DMS 273 (cell line): ENCODE results near the gene MAP7D1.
"Not testable (repeated sequence)": the region's sequence is repeated elsewhere in the genome, so short reads cannot be mapped to it uniquely, and the experiment has no call there.

ENCODE experiments used
- DNase-seq: peaks from one replicate; lab custom pipeline; 2025; ENCODE audit not compliant: unreplicated experiment; lab: John Stamatoyannopoulos, UW

MAP7D1 gene

DNA sequence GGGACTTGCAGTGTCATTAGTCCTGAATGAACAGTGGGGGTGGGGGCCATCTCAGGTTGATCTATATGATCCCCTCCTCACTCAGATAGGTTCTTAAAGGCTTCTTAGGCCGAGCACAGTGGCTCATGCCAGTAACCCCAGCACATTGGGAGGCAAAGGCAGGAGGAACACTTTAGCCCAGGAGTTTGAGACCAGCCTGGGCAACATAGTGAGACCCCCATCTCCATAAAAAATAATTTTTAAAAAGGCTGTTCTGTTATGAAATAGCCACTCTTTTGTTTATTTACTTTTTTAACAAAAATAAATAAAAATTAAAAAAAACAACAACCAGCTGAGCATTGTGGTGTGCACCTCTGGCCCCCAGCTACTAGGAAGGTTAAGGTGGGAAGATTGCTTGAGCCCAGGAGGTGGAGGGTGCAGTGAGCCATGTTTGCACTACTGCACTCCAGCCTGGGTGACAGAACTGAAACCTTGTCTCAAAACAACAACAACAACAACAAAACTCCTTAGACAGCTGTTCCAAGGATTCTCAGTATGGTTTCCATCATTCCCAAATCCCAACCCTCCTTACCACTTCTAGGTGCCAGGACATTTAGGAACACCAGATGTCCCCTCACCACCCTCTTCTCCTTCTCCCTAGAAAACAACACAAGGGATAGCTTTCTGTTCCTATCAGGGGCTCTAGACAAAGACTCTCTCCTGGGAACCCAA lies 4.7 kb upstream of the MAP7D1 start:
- DNase-seq = peak; percentile 65

DNA sequence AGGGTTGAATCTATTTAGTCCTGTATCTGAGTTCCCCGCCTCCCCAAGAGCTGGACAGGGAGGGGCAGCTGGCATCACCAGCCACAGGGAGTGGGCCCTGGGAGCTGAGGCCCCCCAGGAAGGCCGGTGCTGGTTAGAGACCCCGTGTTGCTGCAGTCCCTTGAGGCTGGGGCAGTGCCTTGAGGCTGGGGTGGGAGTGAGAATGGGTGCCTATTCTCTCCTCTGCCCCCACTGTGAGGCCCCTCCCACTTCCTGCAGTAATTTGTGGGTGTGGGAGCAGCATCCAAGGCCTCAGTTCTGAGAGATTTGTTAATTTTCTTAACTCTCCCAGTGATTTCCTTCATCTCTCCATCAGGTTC lies 4.1 kb upstream of the MAP7D1 start:
- DNase-seq = peak; percentile 62

DNA sequence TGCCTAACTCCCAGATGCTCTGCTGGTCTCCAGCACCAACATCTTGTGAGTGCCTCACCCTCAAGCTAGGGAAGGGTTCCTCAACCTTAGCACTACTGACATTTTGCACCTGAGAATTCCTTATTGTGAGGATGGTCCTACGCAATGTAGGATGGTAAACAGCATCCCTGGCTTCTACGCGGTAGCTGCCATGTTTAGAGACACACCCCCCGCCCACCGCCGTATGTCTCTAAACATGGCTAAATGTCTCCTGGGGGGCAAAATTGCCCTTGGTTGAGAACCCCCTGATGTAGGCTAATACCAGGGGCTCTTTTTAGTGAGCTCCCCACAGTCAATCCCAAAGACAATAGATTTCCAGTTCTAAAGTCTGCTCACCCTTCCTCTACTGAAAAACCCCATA lies 2.5 kb upstream of the MAP7D1 start:
- no peak for DNase-seq

DNA sequence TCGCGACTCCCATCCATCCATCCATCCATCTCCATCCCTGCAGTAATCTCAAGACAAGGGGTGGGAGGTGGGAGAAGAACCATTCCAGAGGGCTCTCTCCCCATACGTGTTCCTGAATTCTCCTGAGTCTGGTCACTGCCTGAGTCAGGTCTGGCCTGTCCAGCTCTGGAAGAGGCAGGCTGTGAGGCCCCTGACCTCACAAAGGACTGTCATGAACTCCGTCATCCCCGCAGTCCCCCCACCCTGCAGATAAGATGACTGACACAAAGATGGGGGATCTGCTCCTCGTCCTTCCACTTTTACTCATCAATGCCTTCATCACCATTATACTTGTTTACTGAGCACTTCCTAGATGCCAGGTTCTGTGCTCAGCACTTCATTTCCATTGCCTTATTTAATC lies 1.6 kb upstream of the MAP7D1 start:
- no peak for DNase-seq

DNA sequence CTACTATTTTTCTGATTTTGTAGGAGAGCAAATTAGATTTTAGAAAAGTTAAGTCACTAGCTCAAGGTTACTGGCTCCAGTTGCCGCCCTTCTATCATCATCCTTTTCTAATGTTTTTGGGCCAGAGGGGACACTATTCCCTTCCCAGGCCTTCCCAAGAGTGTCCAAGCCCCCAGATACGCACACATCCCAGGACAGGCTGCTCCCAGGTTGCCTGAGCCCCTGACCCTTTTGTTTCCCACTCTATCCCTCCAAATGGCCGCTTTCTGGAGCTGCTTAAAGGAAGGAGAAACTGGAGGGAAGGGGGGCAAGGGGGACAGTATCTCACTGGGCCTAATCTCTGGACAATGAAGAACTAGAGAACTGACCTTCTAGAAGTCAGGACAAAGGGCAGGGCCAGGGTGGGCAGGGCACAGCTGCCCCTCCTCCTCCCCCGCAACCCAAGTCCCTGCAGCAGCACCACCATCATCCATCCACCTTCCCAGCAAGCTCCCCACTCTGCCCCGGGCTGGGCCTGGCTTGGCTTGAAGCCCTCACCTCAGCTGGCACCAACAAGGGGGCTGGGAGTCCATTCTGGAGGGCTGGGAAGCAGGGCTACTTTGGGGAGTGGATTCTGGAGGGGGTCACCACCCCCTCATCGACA lies 1.1 kb upstream of the MAP7D1 start:
- DNase-seq = peak; percentile 79

DNA sequence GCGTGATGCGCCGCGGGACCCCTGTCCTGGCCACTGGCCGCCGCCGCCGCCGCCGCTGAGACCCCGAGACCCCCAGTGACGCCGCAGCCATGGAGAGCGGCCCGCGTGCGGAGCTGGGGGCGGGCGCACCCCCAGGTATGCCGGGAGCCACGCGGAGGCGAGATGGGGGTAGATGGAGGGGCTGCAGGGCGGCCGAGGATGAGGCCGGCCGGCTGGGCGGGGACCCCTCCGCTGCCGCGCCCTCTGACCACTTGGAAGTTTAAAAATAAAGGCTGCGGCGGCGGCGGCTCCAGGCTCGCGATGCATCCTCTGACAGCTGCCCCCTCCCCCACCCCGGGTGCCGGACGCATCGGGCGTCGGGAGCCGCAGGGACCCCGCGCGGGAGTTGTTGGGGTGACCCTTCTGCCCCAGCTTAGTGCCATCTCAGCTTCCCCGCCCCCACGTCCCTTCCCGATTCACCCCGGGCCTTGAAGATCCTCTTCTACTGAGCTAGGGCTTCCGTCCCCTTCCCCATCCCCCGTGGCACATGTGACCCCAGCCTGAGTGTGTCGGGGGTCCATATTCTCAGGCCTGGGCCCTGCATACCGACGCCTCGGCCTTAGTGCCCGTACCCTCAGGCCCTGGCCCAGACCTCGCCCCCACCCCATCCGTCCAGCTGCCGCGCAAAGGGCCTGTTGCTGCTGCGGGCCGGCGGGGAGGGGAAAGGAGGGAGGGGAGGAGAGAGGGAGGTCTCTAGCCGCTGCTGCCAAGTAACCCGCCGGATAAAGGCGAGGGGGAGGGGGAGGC lies 562 bp downstream of the MAP7D1 start:
- DNase-seq = peak; percentile 84

DNA sequence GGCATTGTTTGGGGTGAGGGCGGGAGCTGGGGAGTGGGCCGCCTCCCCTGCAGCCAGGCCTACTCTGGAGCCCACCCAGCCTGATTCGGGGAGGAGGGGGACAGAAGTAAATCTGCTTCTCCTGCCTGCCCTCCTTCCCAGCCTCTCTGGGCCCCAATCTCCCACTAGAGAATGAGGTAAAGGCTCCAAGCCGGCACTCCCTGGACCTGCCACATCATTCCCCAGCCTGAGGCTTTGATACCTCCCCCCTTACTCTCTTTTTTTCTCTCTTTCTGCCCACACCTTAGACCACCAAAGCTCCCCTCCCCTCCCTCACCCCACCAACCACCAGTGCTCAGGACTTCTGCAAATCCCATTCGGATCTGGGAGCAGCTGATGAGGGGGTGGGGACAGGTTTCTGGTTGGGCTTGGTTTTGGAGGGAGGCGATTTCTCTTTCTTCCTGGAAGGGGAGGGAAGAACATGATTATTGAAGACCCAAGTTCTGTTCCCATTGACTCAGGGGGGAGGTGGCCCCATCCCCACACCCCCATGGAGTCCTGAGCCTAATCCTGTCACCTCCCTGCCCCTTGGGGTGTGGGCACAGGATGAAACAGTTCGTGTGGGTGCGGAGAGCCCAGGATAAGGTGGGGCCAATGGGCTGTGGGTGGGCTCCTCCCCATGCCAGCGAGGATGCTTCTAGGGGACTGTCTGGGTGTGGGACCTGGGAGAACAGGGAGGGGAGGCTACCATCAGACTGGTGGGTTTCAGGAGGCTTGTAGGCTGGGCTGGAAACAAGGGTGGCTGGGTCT lies 1.3 kb downstream of the MAP7D1 start:
- peak; percentile 65 for DNase-seq

DNA sequence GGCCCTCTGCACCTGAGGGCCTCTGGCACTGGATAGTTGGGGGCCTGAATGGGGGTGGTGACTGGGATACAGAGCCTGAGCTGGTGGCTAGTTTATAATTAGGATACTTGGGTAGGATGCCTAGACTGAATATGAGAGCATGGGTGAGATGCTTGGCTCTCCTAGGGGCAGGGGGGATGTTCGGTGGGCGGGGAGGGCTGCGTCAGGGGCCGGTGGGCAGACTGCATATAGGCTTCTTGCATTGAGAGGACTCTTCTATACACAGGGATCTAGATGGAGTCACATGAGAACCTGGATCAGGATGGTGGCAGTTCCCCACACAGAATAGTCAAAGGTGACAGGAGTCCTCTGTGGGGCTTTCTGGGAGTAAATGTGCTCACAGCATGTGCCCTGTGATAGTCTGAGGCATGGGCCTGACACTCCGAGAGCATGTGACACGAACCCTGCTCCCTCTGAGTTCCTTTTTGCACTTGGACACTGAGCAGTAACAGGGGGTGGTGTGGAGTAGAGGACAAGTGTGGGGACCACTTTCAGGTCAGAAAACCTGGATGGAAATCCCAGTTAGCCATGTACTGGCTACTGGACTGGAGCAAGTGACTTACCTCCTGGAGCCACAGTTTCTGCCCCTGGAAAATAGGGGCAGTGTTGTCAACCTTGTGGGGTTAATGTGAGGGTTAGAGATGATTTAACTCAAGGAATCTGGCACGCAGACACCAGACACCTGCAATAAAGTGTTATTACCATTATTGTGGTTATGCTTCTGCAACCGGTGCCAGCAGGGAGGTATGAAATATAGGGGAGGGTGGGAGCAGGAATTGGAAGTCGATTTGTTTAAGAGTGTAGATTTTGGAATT lies 2.2 kb downstream of the MAP7D1 start:
- DNase-seq = no peak

DNA sequence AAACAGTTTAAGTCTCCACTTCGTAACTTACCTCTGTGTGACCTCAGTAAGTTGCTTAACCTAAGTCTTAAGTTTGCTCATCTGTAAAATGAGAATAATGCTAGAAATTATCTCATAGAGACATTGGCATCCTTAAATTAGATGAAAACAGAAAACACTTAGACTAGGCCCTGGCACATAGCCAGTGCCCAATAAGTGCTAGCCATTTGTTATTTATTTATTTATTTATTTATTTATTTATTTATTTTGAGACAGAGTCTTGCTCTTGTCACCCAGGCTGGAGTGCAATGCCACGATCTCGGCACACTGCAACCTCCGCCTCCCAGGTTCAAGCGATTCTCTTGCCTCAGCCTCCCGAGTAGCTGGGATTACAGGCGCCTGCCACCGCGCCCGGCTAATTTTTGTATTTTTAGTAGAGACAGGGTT lies 2.9 kb downstream of the MAP7D1 start:
- DNase-seq = not testable (repeated sequence)

DNA sequence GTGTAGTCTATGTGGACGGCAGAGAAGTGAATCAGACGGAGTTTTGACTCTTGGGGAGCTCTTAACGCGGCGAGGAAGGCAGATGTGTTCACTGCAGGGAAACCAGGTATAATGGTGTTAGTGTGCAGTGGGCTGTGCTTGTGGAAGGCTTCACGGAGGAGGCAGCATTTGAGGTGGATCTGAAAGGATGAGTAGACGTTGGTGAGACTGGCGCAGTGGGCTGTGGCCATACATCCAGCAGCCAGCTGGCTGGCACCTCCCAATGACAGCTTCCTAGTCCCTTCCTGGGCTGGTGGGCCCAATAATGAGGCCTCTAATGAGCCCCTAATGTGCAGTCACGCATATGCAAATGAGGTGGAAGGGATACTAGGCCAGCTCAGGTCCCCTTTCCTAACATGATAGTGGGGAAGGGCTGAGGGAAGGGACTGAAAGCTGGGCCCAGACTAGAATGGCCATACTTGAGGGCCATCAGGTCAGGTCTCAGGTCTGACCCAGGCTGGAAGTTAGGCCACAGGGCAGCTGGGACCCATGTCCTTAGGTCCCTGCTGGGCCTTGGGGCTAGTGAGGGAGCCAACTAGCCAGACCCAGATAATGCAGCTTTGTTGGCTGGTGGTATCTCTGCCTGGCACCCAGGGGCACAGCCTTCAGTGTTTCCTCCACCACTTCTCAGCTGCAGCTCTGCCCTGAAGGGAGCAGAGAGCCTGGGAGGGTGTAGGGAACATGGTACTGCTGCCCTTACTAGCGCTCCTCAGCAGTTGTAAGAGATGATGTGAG lies 3.8 kb downstream of the MAP7D1 start:
- no peak for DNase-seq

DNA sequence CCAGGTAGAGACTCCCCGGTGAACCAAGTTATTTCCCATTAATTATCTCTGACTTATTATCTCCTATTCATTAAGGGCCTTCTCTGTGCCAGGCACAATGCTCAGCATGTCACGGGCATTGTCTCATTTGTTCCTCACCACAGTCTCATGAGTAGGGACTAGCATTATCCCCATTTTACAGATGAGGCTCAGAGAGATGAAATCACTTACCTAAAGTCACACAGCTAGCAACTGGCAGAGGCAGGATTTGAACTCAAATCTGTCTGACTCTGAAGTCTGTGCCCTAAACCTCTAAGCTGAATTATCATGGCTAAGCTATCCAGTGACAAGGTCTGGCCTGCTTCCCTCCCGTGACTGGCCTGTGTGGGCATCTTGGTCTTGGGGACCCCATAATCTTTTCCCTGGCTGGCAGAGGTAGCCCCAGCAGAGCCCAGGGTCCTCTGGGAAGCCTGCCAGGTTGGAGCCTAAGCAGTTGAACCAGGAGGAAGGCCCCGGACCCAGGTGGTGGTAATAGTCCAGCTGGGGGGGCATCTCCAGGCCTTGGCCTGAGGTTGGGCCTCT lies 4.5 kb downstream of the MAP7D1 start:
- no peak for DNase-seq

DNA sequence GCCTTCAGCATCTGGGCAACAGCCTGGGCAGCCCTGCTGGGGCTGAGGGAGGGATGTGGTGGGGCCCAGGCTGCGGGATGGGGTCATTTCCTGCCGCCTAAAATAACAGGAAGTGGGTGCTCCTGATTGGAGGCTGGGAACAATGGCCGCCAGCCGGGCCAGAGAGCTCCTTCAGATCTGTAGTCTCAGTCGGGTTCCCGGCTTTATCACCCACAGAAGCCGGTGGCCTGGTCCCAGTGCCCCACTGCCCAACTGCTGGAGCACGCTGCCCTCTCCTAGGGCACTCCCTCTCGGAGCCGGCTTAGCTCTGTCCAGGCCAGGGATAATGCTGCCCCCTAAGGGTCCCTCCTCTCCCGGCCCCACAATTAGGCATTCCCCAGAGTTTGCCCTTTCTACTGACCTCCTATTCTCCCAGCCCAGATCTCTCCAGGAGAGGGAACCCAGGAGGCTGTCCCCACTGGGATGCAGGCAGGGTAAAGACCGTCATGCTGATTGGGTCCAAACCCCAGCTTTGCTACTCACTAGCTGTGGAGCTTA lies 5.1 kb downstream of the MAP7D1 start:
- DNase-seq = peak; percentile 46

DNA sequence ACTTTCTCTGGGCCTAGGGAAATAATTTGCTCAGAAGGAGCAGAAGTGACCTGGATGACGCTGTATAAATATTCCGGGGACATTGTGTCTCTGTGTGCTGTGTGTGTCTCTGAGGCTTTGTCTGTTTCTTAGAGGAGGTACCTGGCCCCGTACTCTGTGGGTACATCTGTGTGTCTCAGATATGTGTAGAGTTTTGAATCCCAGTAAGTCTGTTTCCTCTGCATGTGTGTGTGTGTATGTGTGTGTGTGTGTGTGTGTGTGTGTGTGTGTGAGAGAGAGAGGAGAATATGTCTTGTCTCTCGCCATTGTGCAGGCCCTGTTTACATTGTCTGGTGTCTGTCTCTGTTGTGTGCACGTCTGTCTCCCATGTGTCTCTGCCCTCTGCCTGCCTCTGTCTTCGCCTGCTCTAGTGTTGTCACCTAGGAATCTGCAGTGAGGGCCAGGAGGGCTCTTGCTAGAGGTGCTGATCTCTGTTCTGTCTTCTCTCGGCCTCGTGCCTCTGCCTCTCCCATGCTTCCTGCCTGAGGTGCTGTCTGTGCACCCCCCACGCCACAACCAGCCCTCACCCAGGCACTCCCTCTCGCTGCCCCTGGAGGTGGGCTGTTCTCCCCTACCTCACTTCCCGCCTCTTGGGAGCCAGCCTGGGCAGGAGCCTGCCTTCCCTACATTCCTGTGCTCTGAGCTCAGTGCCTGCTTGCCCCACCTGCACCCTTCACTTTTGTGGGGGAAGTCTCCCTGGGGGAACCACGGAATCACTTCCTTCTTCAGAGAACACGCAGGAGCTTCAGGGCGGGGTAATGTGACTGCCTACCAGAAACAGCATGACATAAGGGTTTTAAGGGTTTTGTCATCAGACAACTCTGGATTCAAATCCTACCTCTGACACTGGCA lies 5.9 kb downstream of the MAP7D1 start:
- DNase-seq = no peak

DNA sequence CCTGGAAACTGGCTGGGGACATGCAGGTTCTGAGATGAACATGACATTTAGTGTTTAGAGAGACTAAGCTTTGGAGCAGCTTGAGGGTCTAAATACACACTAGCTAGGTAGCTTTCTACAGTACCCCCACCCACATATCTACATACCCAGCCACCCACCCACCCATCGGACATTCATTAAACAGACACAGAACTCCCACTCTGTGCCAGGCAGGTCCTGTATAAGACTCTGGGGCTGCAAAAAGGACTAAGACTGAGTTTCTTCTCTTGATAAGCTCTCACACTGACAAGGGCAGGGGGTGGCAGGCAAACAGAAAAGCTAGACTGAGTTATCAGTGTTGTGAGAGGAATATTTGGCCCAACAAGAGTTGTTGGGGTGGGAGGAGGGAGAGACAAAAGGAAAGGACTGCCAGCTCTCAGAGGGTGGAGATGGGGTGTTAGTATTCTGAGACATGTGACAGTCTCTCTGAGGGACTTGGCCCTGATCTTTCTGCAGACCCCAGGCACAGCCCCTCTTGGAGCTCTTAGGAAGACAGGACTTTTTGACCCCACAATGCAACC lies 6.8 kb downstream of the MAP7D1 start:
- no peak for DNase-seq

DNA sequence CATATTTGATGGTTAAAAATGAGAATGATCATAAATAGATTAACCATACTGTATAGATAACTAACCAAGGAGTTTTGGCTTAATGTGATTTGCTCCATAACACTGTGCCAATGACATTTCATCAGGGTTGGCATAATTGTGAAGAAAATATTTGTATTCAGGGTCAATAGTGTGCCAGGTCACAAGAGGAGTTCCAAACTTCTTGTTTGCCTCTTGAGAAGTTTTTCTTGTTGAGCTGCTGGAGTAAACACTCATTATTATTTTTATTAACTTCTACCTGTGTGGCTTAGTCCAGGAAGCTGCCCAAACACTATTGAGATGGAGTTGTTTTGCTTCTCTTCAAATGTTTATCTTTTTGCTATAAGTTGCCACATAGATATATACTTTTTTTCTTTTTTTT lies 7.5 kb downstream of the MAP7D1 start:
- no peak for DNase-seq

DNA sequence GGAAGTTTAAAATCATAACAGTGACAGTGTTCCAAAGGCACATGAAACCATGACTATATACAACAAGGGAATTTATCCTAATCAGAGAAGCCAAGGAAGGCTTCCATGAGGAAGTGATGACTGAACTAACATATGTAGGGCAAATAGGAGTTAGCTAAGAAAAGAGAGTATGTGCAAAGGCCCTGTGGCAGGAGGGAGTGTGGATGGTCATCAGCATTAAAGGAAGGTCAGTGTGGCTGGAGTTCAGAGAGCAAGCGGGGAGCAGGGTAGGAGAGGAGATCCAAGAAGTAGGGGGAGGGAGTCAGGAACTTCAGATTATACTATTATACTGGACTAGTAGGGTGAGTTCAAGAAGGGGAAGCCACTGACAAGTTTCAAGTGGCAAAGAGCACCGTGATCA lies 8.4 kb downstream of the MAP7D1 start:
- DNase-seq = no peak

DNA sequence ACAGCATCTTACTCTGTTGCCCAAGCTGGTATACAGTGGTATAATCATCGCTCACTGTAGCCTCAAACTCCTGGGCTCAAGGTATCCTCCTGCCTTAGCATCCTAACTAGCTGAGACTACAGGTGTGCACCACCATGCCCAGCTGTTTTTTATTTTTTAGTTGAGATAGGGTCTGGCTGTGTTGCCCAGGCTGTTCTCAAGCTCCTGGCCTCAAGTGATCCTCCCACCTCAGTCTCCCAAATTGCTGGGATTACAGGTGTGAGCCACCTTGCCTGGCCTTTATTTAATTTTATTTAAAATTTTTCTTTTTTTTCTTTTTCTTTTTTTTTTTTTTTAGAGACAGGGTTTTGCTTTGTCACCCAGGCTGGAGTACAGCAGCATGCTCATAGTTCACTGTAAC lies 9.2 kb downstream of the MAP7D1 start:
- no peak for DNase-seq

DNA sequence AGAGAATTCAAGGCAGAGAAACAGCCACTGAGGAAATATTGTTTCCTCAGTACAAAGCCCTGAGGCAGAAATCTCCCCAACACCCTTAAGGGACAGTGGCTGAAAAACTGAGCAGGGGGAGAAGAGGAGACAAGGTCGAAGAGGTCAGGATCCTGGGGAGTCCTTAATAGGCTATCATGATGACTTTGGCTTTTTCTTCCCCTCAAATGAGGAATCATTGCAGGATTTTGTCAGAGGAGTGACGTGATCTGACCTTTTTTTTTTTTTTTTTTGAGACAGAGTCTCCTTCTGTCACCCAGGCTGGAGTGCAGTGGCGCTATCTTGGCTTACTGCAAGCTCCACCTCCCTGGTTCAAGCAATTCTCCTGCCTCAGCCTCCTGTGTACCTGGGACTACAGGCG lies 10.2 kb downstream of the MAP7D1 start:
- no peak for DNase-seq
